IMR-90 (cell line): ENCODE data around the gene TERB1. TPM values are rescaled to one million over a fixed set of nuclear protein-coding genes. Genes with fewer than 3 reads are reported as not detected.
A peak's percentile ranks its signal among the peaks of the same experiment; 100 is the strongest.

Source experiments
- ATAC-seq: fragments of 200-7000 bp; cut with Tn5 transposase; 2 replicates; pipeline ENCODE4 v1.9.1; 2020; ENCODE audit warnings: low read depth, mild to moderate bottlenecking, moderate library complexity
- BruUV-seq: library from RNA; stranded (reverse); fragments of 400-500 nt; replicated peaks from 2 replicates; lab custom pipeline; 2021; lab: Mats Ljungman, UMichigan
- CTCF ChIA-PET: fragments of 300-600 bp; formaldehyde crosslinking; extraction: SDS; loops from one replicate; lab custom pipeline; 2021; ENCODE audit warnings: antibody characterized with exemption; lab: Yijun Ruan, JAX
- POLR2A ChIA-PET: fragments of 300-600 bp; sonication (Branson Sonifier 250); formaldehyde crosslinking; loops from one replicate; lab custom pipeline; 2022; ENCODE audit warnings: antibody characterized with exemption; ENCODE audit not compliant: unreplicated experiment; lab: Charles Lee
- DNase-seq: peaks from one replicate; pipeline ENCODE4 v3.0.0; 2013
- H2AFZ ChIP-seq: replicated peaks from 2 replicates; pipeline ENCODE3; 2013; ENCODE audit warnings: low read length, mild to moderate bottlenecking; ENCODE audit not compliant: poor library complexity
- H2AK5ac ChIP-seq: 2 replicates; pipeline ENCODE4 v1.6.1; 2013; ENCODE audit warnings: low read depth, low read length, inconsistent platforms
- H2AK9ac ChIP-seq: replicated peaks from 2 replicates; pipeline ENCODE3; 2013; ENCODE audit warnings: mild to moderate bottlenecking, low read depth, low read length, moderate library complexity; ENCODE audit not compliant: poor library complexity
- H2BK120ac ChIP-seq: 2 replicates; pipeline ENCODE4 v1.6.1; 2013; ENCODE audit warnings: low read depth, low read length, inconsistent platforms
- H2BK15ac ChIP-seq: 3 replicates; pipeline ENCODE4 v1.6.1; 2013; ENCODE audit warnings: low read depth, low read length, inconsistent platforms
- H2BK20ac ChIP-seq: 2 replicates; pipeline ENCODE4 v1.6.1; 2013; ENCODE audit warnings: low read depth, mild to moderate bottlenecking, inconsistent platforms, low read length, moderate library complexity
- H2BK5ac ChIP-seq: 2 replicates; pipeline ENCODE4 v1.6.1; 2013; ENCODE audit warnings: mild to moderate bottlenecking, low read depth, low read length, inconsistent platforms; ENCODE audit not compliant: poor library complexity, severe bottlenecking
- H3K14ac ChIP-seq: replicated peaks from 2 replicates; pipeline ENCODE4 v1.6.1; 2013; ENCODE audit warnings: low read depth, low read length, inconsistent platforms
- H3K18ac ChIP-seq: 2 replicates; pipeline ENCODE4 v1.6.1; 2013; ENCODE audit warnings: low read depth, low read length, control low read depth
- H3K23ac ChIP-seq: 2 replicates; pipeline ENCODE4 v1.6.1; 2013; ENCODE audit warnings: low read depth, low read length, inconsistent platforms
- H3K27ac ChIP-seq: 2 replicates; pipeline ENCODE4 v1.5.1; 2013; ENCODE audit warnings: mild to moderate bottlenecking, control low read depth, low read length; ENCODE audit not compliant: insufficient read depth
- H3K27me3 ChIP-seq: 2 replicates; pipeline ENCODE4 v1.6.1; 2013; ENCODE audit warnings: low read length; ENCODE audit not compliant: control insufficient read depth, insufficient read depth
- H3K36me3 ChIP-seq: 2 replicates; pipeline ENCODE4 v1.6.1; 2013; ENCODE audit warnings: low read length, mixed read lengths; ENCODE audit not compliant: control insufficient read depth, insufficient read depth
- H3K4ac ChIP-seq: 2 replicates; pipeline ENCODE4 v1.6.1; 2013; ENCODE audit warnings: low read depth, low read length, inconsistent platforms
- H3K4me1 ChIP-seq: 2 replicates; pipeline ENCODE4 v1.6.1; 2013; ENCODE audit warnings: low read length, mixed read lengths; ENCODE audit not compliant: control insufficient read depth, insufficient read depth
- H3K4me2 ChIP-seq: 2 replicates; pipeline ENCODE4 v1.6.1; 2013; ENCODE audit warnings: low read depth, mild to moderate bottlenecking, control low read depth, low read length, moderate library complexity
- H3K4me3 ChIP-seq: 2 replicates; pipeline ENCODE4 v1.5.1; 2013; ENCODE audit warnings: low read depth, mild to moderate bottlenecking, control low read depth, low read length, moderate library complexity; ENCODE audit not compliant: insufficient read depth
- H3K56ac ChIP-seq: 2 replicates; pipeline ENCODE4 v1.6.1; 2013; ENCODE audit warnings: low read length, inconsistent platforms; ENCODE audit not compliant: insufficient read depth; ENCODE audit errors: extremely low read depth
- H3K79me1 ChIP-seq, 2 experiments: 2 replicates each; pipeline ENCODE4 v1.6.1; 2013; ENCODE audit warnings: low read length in 2 of 2, inconsistent platforms in 1 of 2, low read depth in 1 of 2
- H3K9ac ChIP-seq: 2 replicates; pipeline ENCODE4 v1.6.1; 2013; ENCODE audit warnings: low read depth, low read length, control low read depth
- H3K9me1 ChIP-seq: 2 replicates; pipeline ENCODE4 v1.6.1; 2013; ENCODE audit warnings: low read length, inconsistent platforms; ENCODE audit not compliant: insufficient read depth
- H3K9me3 ChIP-seq: 2 replicates; pipeline ENCODE4 v1.6.1; 2013; ENCODE audit warnings: low read length; ENCODE audit not compliant: control insufficient read depth, insufficient read depth
- H4K20me1 ChIP-seq: 2 replicates; pipeline ENCODE4 v1.6.1; 2013; ENCODE audit warnings: low read length, inconsistent platforms; ENCODE audit not compliant: insufficient read depth
- H4K5ac ChIP-seq: 2 replicates; pipeline ENCODE4 v1.6.1; 2013; ENCODE audit warnings: mild to moderate bottlenecking, low read depth, low read length, control low read depth
- H4K8ac ChIP-seq, 2 experiments: 2 replicates each; pipeline ENCODE4 v1.6.1; 2013; ENCODE audit warnings: low read depth in 2 of 2, low read length in 2 of 2, control low read depth in 1 of 2, inconsistent platforms in 1 of 2
- H4K91ac ChIP-seq: 2 replicates; pipeline ENCODE4 v1.6.1; 2013; ENCODE audit warnings: low read depth, low read length, inconsistent platforms; ENCODE audit not compliant: insufficient read depth
- CEBPB ChIP-seq: IDR thresholded peaks from 2 replicates; pipeline ENCODE4 v1.6.1; 2012; ENCODE audit warnings: low read depth, low read length, improper control_type of control experiment
- FOS ChIP-seq: fragments of 150-350 bp; IDR thresholded peaks from 2 replicates; pipeline ENCODE4 v1.6.1; 2016; ENCODE audit warnings: low read depth, low read length
- RCOR1 ChIP-seq: IDR thresholded peaks from 2 replicates; pipeline ENCODE4 v1.6.1; 2012; ENCODE audit warnings: mild to moderate bottlenecking, low read length, improper control_type of control experiment; ENCODE audit not compliant: insufficient replicate concordance
- WGBS, 2 experiments: methylation state at CpG; one replicate each; pipeline versions ENCODE4 v1.1.5 to v1.1.7; 2013; ENCODE audit warnings: missing lambda C conversion rate in 2 of 2; ENCODE audit not compliant: insufficient read length in 1 of 2; ENCODE audit errors: extremely low coverage in 2 of 2; 5-methylcytosine and 5-hydroxymethylcytosine counted together
- dilution Hi-C: fragments of 300-500 bp; cut with HindIII; formaldehyde crosslinking; loops from one replicate; pipeline ENCODE4 v1.14.3; 2018; ENCODE audit warnings: low sequenced_read_pairs; ENCODE audit not compliant: unreplicated experiment
- in situ Hi-C: fragments of 300-500 bp; cut with MboI; formaldehyde crosslinking; loops from 3 replicates; pipeline ENCODE4 v1.14.3; 2019; ENCODE audit warnings: low sequenced_read_pairs, inconsistent platforms, mixed read lengths
- intact Hi-C: fragments of 100-400 bp; cut with micrococcal nuclease; formaldehyde crosslinking; loops from 2 replicates; pipeline ENCODE4 v1.10.0; 2022
- polyA plus RNA-seq, 3 experiments: library from polyadenylated mRNA; depleted of rRNA; stranded (reverse); fragments of >200 nt; gene quantifications; 2 replicates each; pipeline ENCODE4 v1.2.3, GENCODE V29; 2012; ENCODE audit warnings: low replicate concordance in 1 of 3
- total RNA-seq: library from RNA; depleted of rRNA; stranded (reverse); fragments of >200 nt; gene quantifications from 2 replicates; pipeline ENCODE4 v1.2.3, GENCODE V29; 2012
- TF ChIP-seq, protein P1 (sequence below): fragments of 150-350 bp; IDR thresholded peaks from 2 replicates; pipeline ENCODE4 v1.6.1; 2017; ENCODE audit warnings: mild to moderate bottlenecking, antibody characterized with exemption, low read length, low read depth

TERB1 gene
- total and polyA plus RNA-seq, 2 of the 4 experiments (the other 2 are of a cell fraction): not detected

DNA sequence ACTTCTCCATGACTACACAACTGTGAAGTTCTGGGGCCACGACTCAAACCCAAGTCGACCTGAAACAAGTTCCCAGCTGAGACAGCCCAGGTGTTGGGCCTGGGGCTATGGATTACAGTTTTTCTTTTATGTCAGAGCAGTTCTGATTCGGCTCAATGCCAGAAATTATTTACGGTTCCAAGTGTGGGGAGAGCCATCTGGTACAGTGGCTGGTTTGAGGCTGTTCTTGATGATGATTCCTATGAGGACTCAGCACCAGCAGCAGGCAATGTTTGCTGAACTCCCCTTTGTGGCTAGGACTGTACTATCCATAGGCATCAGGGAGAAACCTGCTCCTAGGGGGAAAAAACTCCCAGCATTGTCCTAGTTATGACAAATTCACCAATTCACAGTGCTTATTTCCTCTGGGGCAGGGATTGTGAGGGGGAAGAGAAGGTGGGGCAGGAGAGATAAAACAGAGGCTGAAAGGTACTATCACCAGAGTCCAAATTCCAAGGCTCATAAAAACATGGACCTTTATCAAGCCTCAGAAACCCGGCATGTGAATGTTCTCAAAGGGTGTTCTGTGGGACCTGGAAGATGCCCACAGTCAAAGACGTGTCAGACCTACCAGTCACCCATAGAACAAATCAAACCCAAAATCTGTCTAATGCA, 86.6 kb downstream of the TERB1 start:
- Histone ChIP-seq H2AK5ac (no peak overlapping the region), H3K27me3 (no peaks in the 10 kb centered on the region), H3K36me3 (0 out of 2 replicates have a peak, but pooled peaks cover 4% of the 10 kb centered on the region), H4K20me1 (peaks cover 3% of the 10 kb centered on the region; the same call in 1 of the 2 replicates), H3K9me1 (peaks cover 6% of the 10 kb centered on the region), H3K27ac (no peak overlapping the region), H3K56ac (no peak overlapping the region), H3K4ac (no peak overlapping the region), H4K5ac (no peak overlapping the region), H3K79me1 (peaks cover 0 to 2% of the 10 kb centered on the region in 2 experiments; a peak in 1 of 4 replicates), H3K14ac (no peak overlapping the region), H3K4me2 (no peak overlapping the region), H2AK9ac (no peak overlapping the region), H3K23ac (peak overlapping the region; percentile 59; the same call in 1 of the 2 replicates), H3K9me3 (peaks cover 5% of the 10 kb centered on the region), H2BK20ac (no peak overlapping the region), H4K8ac (no peak overlapping the region), H3K9ac (no peak overlapping the region), H2BK120ac (no peak overlapping the region; the same call in 1 of the 2 replicates), H2AFZ (no peak overlapping the region), H3K4me1 (peaks cover 5% of the 10 kb centered on the region), H3K18ac (no peak overlapping the region), H3K4me3 (no peak overlapping the region), H2BK5ac (no peak overlapping the region), H4K91ac (no peak overlapping the region), H2BK15ac (no peak overlapping the region)
- ATAC-seq (no peak), DNase-seq (no peak)
- no TSS peak for BruUV-seq
- in situ Hi-C loops: no loop called here
- dilution Hi-C loops: no loop called here
- intact Hi-C loops: no loop called here
- WGBS, 2 experiments: no CpG with 5 or more reads among the region's 6 CpGs
- TF ChIP-seq RCOR1: no peak
- TF ChIP-seq, protein P1, sequence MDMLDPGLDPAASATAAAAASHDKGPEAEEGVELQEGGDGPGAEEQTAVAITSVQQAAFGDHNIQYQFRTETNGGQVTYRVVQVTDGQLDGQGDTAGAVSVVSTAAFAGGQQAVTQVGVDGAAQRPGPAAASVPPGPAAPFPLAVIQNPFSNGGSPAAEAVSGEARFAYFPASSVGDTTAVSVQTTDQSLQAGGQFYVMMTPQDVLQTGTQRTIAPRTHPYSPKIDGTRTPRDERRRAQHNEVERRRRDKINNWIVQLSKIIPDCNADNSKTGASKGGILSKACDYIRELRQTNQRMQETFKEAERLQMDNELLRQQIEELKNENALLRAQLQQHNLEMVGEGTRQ: no peak
- no peak for TF ChIP-seq FOS
- TF ChIP-seq CEBPB: no peak
- ChIA-PET CTCF (interaction anchor here (1.1 kb wide), 1 partner anchor 25 kb away, joined by 3 read pairs; no protein-coding TSS in a partner anchor), POLR2A (no interaction called here)
